AG04449 (cell line): ENCODE data around the gene MEF2C.
"Not testable (repeated sequence)": the region's sequence is repeated elsewhere in the genome, so short reads cannot be mapped to it uniquely, and the experiment has no call there.

Experiments used
- CTCF ChIA-PET: fragments of 350-600 bp; formaldehyde crosslinking; extraction: SDS; loops from one replicate; lab custom pipeline; 2021; ENCODE audit warnings: antibody characterized with exemption; lab: Yijun Ruan, JAX
- POLR2A ChIA-PET: fragments of 400-600, 350-600 bp; formaldehyde crosslinking; extraction: SDS; loops from one replicate; lab custom pipeline; 2020; ENCODE audit warnings: antibody characterized with exemption, inconsistent platforms; lab: Yijun Ruan, JAX
- DNase-seq: peaks from one replicate; pipeline ENCODE4 v3.0.0-alpha.2; 2010; ENCODE audit warnings: low read depth, low spot score
- H3K4me3 ChIP-seq: 2 replicates; pipeline ENCODE4 v1.5.1; 2011; ENCODE audit warnings: low read depth, mild to moderate bottlenecking, control low read depth, low read length
- CTCF ChIP-seq: IDR thresholded peaks from one replicate; pipeline ENCODE4 v1.5.1; 2011; ENCODE audit warnings: mild to moderate bottlenecking, moderate library complexity, low read length, control low read depth, inconsistent platforms; ENCODE audit not compliant: insufficient read depth; ENCODE audit errors: missing control alignments

The MEF2C gene

GRCh38 chr5:88860501-88860900 is 22.5 kb downstream of the MEF2C start:
- no peak overlapping the region for H3K4me3 ChIP-seq
- TF ChIP-seq CTCF, result no peak
- DNase-seq, result no peak
- POLR2A ChIA-PET, result no interaction called here
- CTCF ChIA-PET, result no interaction called here

- no peak for TF ChIP-seq CTCF
- CTCF ChIA-PET, result no interaction called here
- no peak for DNase-seq
- POLR2A ChIA-PET, result no interaction called here
- H3K4me3 ChIP-seq, result no peak overlapping the region
Measured at GRCh38 chr5:88858392-88858791, 24.6 kb downstream of the MEF2C start.

- DNase-seq, H3K4me3 ChIP-seq, POLR2A ChIA-PET, CTCF ChIA-PET: not testable (repeated sequence)
Measured at GRCh38 chr5:88856381-88856780, 26.6 kb downstream of the MEF2C start.

GRCh38 chr5:88854769-88855168 is 28.2 kb downstream of the MEF2C start:
- no peak overlapping the region for H3K4me3 ChIP-seq
- ChIA-PET POLR2A (no interaction called here), CTCF (no interaction called here)
- no peak for DNase-seq
- TF ChIP-seq CTCF, result no peak

- no peak for DNase-seq
- ChIA-PET CTCF (no interaction called here), POLR2A (no interaction called here)
- TF ChIP-seq CTCF, result no peak
- no peak overlapping the region for H3K4me3 ChIP-seq
Measured at GRCh38 chr5:88847420-88847819, 35.6 kb downstream of the MEF2C start.

GRCh38 chr5:88846434-88846833 is 36.5 kb downstream of the MEF2C start:
- CTCF ChIA-PET, result no interaction called here
- POLR2A ChIA-PET, result no interaction called here
- no peak overlapping the region for H3K4me3 ChIP-seq
- no peak for DNase-seq
- no peak for TF ChIP-seq CTCF

- TF ChIP-seq CTCF, result no peak
- POLR2A ChIA-PET, result no interaction called here
- CTCF ChIA-PET, result no interaction called here
- H3K4me3 ChIP-seq, result no peak overlapping the region
- DNase-seq, result no peak
Measured at GRCh38 chr5:88845081-88845697, 37.8 kb downstream of the MEF2C start.
